Fibroblast of the conjunctiva (primary cell): ENCODE data around the gene KCNJ6.

Source experiments
- DNase-seq: peaks from one replicate; pipeline ENCODE4 v3.0.0-alpha.2; 2010; ENCODE audit warnings: low read depth

KCNJ6 gene

GRCh38 chr21:37863842-37864241 is 52.4 kb downstream of the KCNJ6 start:
- no peak for DNase-seq

DNA sequence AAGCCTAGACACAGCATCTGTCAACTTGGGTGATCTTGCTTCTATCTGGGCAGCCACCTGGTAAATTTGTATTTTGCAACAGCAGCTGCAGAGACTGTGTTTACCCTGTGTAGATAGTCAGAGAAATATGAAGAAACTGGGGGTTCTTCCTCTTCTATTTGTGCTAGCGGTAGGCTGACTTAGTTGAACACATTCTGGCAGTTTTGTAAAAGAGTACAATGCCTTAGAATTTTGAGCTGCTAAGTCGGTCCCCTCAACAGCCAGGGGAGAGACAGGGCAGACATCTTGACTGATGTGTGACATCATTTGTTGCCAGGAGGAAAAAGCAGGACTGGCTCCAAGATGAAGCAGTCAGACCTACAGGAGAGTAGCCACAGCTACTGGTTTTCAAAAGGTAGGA is 53.7 kb downstream of the KCNJ6 start:
- no peak for DNase-seq

DNA sequence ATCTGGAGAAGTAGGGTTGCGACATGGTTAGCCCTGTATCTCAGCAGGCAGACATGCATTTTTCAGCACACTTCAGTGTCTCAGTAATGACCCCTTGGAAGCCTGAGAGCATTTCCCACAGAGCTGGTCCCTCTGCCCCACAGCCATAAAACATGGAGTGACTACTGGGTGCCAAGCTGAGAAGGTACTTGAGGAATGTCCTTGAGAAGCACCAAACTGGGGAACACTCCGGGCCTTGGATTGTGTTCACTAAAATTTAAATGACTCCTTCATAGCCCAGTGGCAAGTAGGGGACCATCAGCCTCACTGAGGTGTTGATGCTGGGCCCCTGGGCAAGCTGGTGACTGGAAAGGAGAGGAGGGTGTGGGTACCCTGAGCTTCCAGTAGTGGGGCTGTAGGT is 54.7 kb downstream of the KCNJ6 start:
- DNase-seq: no peak

- DNase-seq: no peak
These were observed 55.8 kb downstream of the KCNJ6 start for GRCh38 chr21:37860416-37860815.

DNA sequence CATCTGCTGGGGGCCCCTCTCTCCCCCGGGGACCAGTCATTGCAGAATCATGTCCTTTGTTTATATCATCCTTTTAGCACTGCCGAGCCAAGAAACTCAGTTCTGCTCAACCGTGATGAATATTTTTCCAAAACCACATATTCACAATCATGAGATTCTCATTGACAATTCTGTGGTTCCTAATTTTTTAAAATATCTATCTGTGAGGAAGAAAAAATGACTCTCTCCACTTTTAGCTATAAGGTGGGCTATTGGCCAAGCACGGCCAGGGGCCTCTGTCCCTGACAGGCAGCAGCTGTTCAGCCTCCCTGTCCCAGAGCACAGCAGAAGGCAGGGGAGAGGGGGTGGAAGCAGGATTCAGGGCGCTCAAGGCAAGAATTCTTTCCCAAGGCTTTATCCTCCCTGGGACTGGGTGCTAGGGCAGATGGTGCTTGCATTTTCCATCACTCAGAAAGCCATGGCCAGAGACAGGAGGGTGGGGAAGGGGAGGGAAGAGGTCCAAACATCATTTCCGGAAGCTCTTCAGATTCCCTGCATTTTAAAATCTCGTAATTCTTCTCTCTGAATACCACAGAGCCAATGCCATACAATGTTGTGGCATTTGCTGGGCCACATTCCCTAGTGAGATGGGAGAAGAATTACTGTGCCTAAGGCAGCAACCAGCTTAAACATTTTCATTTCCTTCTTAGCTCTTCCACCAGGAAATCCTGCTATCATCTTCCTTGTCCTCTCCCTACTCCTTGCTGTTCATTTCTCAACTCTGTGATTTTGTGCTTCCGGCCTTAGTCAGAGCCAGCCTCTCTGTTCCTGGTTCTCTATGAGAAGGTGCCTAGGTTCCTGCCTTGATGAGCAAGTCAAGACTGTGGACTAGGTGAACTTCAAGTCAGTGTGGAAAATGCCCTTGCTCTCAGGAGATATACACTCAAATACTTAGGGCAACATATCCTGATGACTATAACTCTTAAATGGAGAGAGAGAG is 60.3 kb downstream of the KCNJ6 start:
- no peak for DNase-seq

DNA sequence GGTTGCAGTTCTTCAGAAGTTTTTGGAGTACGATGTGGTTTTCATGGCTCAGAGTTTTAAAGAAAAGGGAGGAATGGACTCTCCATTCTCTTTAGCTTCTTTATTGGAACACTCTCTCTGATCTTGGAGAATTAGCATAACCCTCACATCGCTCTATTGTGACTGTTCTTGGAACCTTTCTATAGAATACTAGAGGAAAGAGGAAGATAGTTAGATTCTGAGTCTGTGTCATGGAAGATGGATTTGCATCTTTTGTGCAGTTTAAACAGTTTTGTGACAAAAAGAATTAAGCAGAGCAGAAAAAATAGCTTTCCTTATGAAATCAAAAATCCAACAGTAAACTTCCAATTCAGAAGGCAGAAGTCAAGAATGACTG is 61.0 kb downstream of the KCNJ6 start:
- no peak for DNase-seq

- DNase-seq: peak; percentile 10
These were observed 66.7 kb downstream of the KCNJ6 start for GRCh38 chr21:37849506-37850102.

- DNase-seq: no peak
These were observed 67.4 kb downstream of the KCNJ6 start for GRCh38 chr21:37848721-37849490.

DNA sequence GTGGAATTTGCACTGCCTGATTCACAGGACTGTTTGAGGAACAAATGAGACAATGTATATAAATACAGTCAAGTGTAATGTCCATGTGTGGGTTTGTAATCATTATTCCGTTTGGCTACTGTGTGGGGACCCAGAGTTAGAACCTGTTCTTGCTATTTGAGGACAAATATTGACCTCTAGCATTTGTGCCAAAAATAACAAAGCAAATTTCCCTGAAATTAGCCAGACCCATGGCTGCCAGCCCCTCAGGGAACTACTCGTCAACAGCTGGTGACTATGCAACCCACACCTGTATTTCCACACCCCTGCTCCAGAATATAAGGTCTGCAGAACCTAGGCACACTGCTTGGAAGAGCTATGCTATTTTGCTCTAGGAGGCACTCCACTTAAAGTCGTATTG is 70.7 kb downstream of the KCNJ6 start:
- no peak for DNase-seq

GRCh38 chr21:37843191-37843590 is 73.1 kb downstream of the KCNJ6 start:
- no peak for DNase-seq

DNA sequence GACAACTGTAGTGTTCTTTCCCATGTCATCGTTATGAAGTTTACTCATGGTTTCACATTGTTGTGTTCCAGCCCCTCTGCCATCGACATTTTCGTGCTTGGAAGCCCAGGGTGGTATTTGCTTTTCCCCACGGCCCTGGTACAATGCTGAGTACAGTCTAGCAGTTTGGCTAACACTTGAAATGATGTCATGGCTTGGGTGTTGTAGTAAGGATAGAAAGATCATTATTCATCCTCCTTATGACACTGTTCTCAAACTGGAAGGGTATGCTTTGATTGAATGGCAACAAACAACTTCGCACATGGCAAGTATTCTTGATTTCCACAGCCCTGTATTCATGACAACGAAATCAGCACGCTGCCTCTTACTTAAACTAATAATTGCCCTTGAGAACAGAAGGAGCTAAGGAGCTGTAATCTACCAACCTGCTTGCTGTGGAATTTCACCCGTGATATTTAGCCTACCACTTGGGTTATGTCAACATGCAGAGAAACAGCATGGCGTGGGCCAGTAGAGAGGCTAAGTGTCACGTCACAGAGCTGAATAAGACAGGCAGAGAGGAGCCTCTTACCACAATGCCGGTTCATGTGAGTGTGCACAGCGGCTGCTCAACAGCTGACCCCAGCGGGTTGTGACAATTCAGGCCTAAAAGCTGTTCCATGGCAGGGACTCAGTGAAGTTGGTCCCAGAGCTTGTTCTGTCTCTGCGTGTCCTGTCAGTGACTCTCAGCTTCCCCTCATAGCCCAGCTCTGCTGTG is 73.9 kb downstream of the KCNJ6 start:
- DNase-seq: no peak

DNA sequence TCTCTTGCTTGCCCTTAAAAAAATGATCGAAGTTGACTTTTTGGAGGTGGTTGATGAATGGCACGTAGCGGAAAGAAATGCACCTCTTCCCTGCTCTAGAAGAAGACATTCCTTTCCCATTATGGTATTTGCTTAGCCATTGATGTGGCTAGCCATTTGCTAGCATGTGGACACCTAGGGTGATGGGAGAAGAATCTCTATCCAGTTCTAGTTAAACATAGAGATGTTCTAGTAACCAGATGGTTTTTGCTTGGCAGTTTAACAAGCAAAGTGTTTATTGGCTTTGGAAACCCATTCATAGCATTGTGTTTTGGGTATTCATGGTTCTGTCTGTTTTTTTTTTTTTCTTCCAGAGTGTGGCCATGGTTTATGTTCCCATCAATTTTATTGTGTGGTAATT is 78.9 kb downstream of the KCNJ6 start:
- no peak for DNase-seq

GRCh38 chr21:37835481-37835880 is 80.8 kb downstream of the KCNJ6 start:
- DNase-seq: no peak

- DNase-seq: no peak
These were observed 83.0 kb downstream of the KCNJ6 start for GRCh38 chr21:37833301-37833700.

DNA sequence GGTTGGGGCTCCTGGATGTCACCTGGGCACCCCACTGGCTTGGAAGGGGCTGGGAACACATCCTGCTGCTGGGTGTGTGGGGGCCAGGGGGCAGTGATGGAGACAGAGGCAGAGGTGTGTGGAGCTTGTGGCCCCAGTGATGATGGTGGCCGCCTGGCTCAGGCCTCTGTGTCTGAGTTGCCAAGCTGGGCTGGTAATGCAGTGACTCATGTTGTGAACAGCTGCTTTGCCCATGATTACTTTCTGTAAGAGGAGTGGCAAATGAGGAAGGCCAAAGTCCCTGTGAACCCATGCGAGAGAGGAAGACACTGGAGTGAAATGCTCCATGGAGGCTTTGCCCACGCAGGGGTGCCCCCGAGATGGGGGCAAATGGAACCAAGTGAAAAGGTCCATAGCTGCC is 86.8 kb downstream of the KCNJ6 start:
- DNase-seq: no peak

- no peak for DNase-seq
These were observed 87.3 kb downstream of the KCNJ6 start for GRCh38 chr21:37828991-37829390.

GRCh38 chr21:37828556-37828955 is 87.7 kb downstream of the KCNJ6 start:
- no peak for DNase-seq

- no peak for DNase-seq
These were observed 88.3 kb downstream of the KCNJ6 start for GRCh38 chr21:37827913-37828312.

DNA sequence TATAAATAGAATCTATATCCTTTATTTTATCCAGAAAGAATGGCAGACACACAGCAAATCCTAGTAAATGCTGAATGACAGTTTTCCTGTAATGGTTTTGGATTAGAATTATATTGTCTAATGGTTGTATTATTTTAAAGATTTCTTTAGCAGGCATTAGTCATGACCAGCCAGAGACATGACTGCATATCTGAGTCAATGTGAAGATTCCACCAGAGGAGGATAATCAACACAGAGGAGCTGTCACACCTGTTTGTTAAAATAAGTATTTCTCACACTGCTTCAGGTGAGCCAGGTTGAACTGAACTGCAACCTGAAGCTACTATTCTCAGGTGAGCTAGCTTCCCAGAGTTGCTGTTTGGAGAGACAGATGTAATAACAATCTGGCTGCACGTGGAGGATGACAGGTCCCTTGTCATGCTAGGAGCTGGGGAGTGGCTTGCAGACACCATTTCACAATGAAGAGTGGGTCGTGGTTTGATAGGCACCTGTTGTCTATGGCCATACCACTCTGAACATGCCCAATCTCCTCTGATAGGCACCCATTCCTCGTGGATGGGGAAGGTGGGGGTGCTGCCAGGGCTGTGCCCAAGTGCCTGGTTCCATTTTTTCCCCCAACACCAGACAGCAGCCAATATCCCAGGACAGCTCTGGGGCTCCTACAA is 94.3 kb downstream of the KCNJ6 start:
- no peak for DNase-seq

DNA sequence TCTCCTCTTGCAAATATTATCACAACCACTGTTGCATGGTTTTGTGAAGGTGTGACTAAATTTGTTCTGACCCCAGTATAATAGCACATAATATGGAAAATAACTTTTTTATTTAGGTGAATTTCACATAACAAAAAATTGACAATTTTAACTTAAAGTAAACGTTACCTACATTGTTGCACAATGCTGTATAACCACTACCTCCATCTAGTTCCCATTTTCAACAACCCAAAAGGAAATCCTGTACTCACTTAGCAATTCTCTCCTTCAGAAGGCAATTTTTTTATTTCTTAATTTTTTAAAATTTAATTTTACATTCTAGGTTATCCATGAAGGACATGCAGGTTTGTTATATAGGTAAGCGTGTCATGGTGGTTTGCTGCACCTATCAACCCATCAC is 95.2 kb downstream of the KCNJ6 start:
- no peak for DNase-seq

DNA sequence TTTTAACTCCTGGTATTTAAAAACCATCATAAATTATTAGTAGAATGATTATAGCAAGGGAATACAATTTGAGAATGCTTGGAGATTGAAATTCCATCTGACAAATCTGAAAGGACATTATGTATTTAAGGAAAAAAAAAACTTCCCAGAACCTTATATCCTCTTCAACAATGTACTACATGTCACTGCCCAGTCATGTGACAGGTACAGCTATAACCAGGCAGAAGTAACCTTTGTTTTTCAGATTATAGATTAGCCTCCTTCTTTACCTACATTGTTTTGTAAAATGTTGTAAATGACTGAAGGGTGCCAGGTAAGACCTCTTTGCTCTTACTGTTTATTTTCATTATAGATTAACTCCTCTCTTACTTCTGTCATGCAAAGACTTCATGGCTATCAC is 96.9 kb downstream of the KCNJ6 start:
- no peak for DNase-seq

- DNase-seq: no peak
These were observed 99.0 kb downstream of the KCNJ6 start for GRCh38 chr21:37817242-37817641.
